Measurements from ENCODE around the gene POLE2.

The POLE2 gene

GRCh38 chr14:49636866-49637265, 51.1 kb downstream of the POLE2 start:
- peak in 1 of 2 donors; percentile 40 for DNase-seq (ENCODE audit: low read depth in 2 of 2)
- no peak overlapping the region for H3K4me3 ChIP-seq (replicated peaks in 1 of 2; ENCODE audit: low read depth in 2 of 2, low read length in 2 of 2)
- TF ChIP-seq, protein P1, sequence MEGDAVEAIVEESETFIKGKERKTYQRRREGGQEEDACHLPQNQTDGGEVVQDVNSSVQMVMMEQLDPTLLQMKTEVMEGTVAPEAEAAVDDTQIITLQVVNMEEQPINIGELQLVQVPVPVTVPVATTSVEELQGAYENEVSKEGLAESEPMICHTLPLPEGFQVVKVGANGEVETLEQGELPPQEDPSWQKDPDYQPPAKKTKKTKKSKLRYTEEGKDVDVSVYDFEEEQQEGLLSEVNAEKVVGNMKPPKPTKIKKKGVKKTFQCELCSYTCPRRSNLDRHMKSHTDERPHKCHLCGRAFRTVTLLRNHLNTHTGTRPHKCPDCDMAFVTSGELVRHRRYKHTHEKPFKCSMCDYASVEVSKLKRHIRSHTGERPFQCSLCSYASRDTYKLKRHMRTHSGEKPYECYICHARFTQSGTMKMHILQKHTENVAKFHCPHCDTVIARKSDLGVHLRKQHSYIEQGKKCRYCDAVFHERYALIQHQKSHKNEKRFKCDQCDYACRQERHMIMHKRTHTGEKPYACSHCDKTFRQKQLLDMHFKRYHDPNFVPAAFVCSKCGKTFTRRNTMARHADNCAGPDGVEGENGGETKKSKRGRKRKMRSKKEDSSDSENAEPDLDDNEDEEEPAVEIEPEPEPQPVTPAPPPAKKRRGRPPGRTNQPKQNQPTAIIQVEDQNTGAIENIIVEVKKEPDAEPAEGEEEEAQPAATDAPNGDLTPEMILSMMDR (IDR thresholded peaks at IDR 0.05; ENCODE audit: low read depth, low read length): no peak

- peak within 1 kb of the TSS; percentile 92 to 96 for H3K4me3 ChIP-seq (replicated peaks in 1 of 2; ENCODE audit: low read depth in 2 of 2, low read length in 2 of 2)
- DNase-seq (ENCODE audit: low read depth in 2 of 2): peak; percentile 77 to 79
- TF ChIP-seq, protein P1 (IDR thresholded peaks at IDR 0.05; ENCODE audit: low read depth, low read length): no peak
Measured at GRCh38 chr14:49634547-49635334, 53.3 kb downstream of the POLE2 start, which contains the start of gene DNAAF2. Gene DNAAF2 (minus strand): TSS chr14:49635244. CDS start chr14:49635149, 95 bp downstream.

GRCh38 chr14:49633640-49634546, 54.1 kb downstream of the POLE2 start:
- TF ChIP-seq, protein P1 (IDR thresholded peaks at IDR 0.05; ENCODE audit: low read depth, low read length): peak; percentile 48
- peak overlapping the region; percentile 92 to 96 for H3K4me3 ChIP-seq (replicated peaks in 1 of 2; ENCODE audit: low read depth in 2 of 2, low read length in 2 of 2)
- peak; percentile 96 to 97 for DNase-seq (ENCODE audit: low read depth in 2 of 2)

GRCh38 chr14:49623941-49624839, 63.8 kb downstream of the POLE2 start:
- H3K4me3 ChIP-seq (replicated peaks in 1 of 2; ENCODE audit: low read depth in 2 of 2, low read length in 2 of 2): no peak overlapping the region
- DNase-seq (ENCODE audit: low read depth in 2 of 2): peak in 1 of 2 donors; percentile 43
- TF ChIP-seq, protein P1 (IDR thresholded peaks at IDR 0.05; ENCODE audit: low read depth, low read length): no peak

DNA sequence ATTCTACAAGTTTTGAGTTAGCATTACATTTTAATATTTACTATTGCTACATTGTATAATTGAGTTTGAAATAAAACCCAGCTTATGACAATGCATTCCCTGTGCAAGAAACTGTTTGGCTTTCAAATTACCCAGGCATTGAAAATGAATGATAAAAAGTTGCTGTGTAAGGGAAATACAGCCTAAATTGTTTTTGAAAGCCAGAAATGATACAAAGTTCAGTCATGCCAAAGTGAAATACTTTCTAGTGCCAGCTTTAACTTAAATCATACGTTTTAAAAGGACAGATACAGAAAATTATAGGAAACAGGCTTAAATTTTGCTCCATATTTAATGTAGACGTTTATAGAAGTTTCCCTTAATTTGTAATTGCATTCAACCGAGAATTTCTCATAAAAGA, 64.6 kb downstream of the POLE2 start:
- DNase-seq (ENCODE audit: low read depth in 2 of 2): peak in 1 of 2 donors; percentile 18
- TF ChIP-seq, protein P1 (IDR thresholded peaks at IDR 0.05; ENCODE audit: low read depth, low read length): no peak
- no peak overlapping the region for H3K4me3 ChIP-seq (replicated peaks in 1 of 2; ENCODE audit: low read depth in 2 of 2, low read length in 2 of 2)

Data from cardiac fibroblast (primary cell).